Stimulated activated CD4-positive, alpha-beta T cell treated with anti-CD3 and anti-CD28 coated beads, TNF-alpha, amount 100 ng/mL, for 24 hours (primary cell): ENCODE results near the gene HDAC4.

Source experiments
- DNase-seq, 3 experiments: peaks; one replicate each; pipeline ENCODE4 v3.0.0-alpha.2; 2020; ENCODE audit warnings: low read depth in 3 of 3

HDAC4 gene

DNA sequence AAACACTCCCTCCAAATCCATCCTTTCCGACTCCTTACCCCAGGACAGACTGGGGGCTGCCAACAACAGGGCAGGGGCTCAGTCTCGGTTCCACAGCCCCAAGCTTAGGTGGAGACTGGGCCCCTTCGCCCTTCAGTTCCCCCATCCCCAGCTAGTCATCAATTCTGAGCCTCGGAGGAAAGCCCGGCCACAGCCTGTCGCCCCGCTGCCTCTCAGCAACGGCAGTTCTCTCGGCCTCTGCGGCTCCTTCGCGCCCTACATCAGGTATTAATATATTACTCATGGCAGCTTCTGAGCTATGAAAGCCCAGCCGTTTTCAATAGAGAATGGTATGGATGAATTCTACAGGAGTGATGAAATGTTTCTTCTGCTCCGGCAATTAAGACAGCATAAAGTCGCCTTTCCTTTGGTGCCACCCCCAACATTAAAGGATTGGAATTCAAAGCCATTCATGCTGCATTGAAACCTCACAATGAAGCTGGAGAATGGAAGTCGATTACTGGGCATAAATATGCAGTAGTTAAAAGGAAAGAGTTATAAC lies 2.8 kb downstream of the HDAC4 start:
- no peak for DNase-seq

DNA sequence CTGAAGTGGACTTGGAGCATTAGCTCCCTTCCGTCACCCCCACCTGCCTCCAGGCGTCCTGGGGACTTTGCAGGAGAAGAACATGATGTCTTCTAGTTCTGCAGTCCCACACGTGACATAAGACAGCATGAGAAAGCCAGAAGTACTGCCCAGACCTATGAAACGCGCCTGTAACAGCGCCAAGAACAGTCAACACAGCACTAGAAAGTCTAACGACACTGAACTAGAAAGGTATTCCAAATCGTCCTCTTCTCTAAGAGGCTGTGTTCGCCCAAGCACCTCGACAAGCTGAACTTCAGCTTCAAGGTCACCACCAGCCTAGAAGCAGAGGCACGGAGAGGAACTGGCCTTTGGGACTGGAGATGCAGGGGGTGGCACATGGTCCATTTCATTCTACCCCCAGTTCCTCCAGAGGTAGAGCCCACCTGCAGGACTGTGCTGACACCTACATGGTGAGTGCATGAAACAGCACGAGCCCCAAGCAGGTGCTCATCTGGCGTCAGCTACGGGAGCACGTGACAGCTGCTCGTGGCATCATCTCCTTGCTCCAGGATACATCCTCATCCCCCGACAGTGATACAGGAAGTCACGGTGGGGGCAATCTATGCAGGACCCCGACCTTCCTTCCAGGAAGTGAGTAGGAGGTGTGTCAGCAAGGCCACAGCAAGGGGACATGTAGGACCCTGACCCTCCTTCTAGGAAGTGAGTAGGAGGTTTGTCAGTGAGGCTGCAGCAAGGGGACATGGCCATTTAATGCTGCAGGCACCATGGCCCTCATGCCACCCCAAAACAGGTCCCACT lies 3.7 kb downstream of the HDAC4 start:
- DNase-seq: no peak

DNA sequence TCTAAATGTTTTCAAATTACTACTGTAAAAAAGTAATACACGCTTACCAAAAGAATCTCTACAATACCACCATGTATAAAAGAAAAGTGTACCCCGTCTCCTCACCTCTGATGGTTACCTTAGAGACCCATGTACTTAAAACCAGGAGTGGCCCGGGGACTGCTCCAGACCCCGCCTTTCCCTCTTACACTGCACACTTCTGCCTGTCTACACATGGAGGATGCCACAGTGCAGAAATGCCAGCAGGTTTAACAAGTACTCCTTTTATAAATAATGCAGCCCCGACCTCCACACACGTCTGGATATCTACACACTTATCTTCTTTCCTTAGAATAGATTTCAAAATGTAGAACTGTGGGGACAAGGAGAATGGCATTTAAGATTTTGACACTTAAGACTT lies 5.3 kb downstream of the HDAC4 start:
- no peak for DNase-seq

DNA sequence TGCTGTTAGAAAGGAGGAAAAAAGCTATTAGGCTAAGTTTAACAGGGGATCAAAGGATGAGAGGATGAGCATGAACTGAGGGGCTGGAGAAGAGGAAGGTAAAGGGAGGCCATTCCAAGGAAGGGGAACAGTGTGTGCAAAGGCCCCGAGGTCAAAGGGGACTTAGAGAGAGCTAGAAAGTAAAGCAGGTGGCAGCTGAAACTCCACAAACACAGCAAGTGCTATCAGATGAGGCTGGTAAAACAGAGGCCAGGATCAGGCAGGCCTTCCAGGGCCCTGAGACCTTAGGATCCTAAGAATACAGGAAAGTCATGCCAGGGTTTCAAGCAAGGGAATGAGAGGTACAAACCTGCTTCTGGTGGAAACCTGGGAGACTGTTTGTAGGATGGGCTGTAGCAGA lies 5.8 kb downstream of the HDAC4 start:
- DNase-seq: no peak

DNA sequence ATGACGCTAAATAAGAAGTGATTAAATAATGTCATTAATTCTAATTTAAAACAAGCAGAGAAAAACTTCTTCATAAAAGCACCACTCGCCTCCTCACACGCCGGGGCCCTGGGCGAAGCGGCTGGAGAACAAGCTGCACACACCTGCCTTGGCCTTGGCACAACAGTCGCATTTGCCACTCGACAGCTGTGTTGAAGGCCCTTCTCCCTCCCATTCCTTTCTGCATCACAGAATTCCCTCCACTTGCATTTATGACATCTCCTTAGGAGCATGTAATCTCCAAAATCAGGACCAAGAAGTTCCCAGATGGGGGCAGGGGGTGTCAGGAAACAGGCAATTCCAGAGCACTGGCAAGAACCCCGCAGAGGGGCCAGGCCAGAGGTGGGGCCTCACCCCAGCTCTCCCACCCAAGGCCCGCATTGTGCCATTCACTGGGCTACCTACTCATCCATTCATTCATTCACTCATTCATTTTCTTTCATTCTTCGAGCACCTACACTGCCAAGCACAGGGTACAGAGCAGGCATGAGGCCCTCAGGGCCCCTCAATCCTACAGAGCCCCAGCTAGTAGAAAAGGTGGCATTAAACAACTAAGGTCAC lies 6.4 kb downstream of the HDAC4 start:
- DNase-seq: no peak

DNA sequence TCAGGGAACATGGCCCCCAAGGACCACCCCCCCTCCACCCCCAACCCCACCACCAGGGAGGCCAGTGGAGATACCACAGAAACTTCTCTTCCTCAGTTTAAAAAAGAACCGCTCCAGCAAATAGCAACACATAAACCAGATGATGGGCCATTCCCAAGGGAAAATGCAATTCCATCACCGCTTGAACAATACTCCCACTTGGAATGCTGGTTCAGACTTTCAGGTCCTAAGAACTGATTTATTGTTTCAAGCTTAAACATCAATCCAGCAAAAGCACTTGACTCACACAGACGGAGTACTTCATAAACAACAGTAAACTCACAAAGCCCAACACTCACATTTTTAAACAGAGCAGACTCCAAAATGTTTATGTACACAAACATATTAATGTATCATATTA lies 6.9 kb downstream of the HDAC4 start:
- no peak for DNase-seq

DNA sequence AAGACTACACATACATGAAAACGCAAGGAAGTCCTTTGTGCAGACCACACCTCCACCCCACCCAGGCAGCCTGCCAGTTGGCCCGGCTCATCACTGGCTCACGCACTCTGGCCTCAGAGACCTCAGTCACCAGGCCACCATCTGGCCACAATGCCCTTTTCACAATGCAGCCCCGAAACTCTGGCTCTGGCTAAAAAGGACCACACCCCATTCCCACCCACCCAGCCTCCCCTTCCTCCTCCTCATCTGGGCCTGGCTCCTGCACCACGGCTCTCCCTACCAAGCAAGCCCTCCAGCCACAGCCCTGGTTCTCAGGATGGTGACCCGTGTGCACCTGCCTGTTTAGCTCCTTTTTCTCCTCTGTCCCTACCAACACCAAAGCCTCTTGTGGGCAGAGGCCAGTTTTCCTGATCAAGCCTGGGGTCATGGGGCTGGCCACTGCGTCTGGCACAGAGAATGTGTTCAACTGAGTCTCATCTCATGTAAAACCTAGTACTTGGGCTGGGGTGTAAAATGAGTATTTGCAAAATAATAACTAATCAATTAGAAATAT lies 7.4 kb downstream of the HDAC4 start:
- DNase-seq: no peak

DNA sequence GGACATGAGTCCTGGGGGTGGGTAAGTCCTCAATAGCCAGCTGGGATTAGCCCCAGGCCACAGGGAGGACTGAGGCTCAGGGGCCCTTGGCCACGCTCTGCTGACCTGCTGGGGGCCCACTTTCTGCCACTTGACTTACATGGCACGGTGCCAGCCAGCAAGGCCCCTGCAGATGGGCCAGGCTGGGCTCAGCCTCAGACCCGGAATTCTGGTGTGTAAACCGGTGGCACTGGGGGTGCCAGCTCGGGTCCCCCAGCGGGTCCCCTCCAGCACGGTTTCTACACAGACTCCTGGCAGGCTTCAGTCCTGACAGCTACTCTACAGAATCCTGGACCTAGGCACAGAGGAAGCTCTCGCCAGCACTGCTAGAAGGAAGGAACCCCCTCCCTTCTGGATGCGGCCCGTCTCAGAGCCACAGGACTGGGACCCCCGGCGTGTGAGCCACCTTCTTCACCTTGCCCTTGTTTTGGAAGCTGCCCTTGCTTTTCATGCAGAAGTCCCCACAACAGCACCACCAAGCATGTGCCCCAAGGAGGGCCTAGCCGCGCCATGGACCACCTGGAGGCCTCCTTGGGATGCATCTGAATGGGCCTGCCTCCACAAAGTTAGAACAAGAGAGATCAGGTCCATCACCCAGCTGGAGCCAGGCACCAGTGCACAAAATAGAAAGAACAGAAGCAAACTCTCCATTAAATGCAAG lies 8.0 kb downstream of the HDAC4 start:
- DNase-seq: no peak

DNA sequence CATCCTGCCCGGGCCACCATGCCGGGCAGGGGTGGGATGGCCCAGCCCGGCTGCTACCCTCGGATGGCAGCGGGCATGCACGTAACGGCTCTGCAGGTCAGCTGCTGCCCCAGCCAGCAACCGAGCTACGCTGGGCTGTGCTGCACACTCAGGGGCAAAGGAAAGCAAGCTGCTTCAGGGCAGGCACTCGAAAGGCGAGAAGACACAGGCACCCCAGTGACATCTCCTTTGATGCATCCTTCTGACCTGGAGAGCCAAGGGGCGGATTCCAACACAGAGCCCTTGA lies 8.8 kb downstream of the HDAC4 start:
- no peak for DNase-seq

DNA sequence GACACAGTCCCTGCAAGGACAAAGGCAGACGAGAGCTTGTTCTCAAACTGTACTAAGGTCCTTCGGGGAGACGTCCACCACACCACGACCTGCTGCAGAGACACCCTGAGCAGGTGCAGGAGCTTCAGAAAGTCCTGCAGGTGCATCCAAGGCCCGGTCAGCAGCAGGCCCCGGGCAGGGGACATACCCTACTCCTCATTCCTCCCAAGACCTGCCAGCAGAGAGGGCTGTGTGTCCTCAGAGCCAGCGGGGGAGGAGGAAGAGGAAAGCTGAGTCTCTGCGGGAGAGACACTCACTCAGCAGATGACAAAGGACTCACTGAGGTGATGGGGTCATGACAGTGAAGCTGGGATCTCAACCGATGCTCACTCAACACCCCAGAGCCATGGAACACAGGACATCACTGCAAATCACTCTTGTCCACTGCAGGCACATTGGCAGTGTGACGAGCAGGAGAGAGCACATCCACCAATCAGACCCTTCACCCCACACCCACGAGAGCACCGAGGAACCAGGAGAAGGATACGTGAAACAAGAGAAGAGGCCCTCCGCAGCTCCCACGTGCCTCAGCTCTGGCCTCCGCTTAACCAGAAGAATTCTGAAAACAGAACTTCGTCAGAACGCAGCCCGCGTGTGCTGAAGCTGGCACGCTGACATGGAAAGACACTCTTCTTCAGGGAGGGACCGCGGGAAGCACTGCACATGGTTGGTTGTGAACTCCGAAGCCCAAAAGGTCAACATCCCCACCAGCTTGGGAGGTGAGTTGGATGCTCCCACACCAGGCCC lies 9.3 kb downstream of the HDAC4 start:
- DNase-seq: no peak

DNA sequence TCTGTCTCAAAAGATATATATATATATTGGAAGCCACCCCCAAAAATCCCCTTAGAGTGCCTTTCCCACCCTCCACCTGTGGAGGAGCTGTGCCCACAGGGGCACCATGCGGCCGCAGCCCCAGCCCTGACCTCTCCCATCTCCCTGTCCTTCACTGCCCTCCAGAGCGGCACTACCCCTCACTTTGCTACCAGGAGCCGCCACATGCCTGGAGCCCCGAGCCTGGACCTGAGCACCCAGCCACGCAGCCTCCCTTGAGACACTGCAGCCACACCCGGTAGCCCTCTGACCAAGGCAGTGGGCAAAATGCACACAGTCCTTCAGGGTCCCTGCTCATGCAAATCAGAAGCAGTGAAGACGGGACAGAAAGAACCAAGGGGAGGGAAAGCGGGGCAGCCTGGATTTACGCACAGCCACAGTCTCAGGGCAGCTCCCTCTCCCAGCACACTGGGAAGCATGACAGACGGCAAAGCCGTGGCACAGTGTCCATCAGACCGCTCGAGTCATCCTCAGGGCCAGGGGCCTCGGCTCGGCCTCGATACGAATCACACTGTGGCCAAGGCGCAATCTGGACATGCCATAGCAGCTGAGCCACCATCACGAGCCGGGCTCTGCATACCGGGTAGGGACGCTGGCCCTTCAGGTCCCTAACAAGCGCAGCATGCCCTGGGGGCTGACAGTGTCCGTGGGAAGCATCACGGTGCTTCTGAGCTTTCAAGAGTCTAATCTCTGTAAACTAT lies 10.1 kb downstream of the HDAC4 start:
- no peak for DNase-seq

DNA sequence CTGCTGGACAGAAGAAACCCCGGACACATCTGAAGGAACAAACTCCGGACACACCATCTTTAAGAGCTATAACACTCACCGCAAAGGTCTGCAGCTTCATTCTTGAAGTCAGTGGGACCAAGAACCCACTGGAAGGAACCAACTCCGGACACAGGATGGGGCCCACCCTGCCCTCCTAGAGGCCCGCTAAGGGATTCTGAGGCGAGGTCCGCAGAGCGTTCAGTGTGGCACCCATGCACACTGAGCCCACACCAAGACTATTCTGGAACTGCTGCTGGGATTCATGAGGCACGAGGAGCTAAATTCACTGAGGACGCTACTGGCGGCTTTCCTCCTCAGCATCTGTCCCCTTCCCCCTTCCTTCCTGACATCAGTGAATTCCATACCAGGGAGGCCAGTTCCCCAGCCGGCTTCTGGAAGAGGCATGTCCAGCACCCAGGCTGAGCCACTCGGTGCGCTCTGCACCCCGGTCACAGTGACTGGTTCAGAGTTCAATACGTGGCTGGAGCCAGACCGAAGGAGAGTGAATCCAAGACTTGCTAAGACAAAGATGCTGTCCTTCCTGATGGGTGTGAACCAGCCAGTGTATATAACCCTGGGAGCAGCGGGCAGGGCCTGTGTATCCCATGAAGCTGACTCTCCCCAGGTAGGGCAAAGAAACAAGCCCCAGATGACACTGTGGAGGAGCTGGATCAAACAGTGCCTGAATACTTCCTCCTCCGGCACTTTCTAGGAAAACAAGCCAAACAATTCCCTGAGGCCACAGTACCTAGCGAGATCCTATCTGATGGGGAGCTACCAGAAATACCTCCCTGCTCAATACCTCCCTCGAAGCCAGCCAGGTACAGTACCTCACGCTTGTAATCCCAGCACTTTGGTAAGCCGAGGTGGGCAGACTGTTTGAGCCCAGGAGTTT lies 11.1 kb downstream of the HDAC4 start:
- no peak for DNase-seq

DNA sequence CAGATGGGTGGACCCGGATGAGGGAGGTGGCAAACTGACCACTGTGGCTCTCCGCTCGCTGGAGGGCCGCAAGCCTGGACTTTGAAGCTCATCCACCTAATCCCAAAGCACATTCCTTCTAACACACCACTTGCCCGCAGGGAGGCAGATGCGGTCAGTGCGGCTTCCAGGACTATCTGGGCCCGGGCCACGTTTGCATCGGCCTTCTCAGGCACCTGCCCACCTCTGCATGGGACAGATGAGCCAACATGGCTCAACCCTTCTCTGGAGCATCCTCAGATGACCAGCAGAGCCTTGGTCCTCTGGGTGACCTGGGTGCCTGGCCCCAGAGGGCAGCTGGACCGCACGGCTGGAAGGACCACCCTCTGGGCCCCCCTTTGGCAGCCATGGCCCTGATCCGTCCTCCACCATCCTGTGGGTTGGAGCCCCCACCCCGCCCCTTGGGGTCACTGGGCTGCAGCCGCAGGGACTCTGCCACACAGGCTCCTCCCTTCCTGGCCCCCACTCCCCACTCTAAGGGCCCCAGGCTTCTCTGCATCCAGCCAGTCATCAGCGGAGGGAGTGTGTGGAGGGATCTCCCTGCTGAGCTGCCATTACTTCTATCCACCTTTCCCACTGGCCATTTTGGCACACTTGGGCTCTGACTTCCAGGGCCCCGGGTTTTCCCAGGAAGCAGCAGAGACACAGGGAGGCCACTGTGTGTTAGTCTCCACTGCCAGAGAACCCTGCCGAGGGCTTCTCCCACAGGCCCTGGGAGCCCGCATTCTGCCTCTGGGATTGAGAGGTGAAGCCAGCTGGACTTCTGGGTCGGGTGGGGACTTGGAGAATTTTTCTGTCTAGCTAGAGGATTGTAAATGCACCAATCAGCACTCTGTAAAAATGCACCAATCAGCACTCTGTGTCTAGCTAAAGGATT lies 12.3 kb downstream of the HDAC4 start:
- DNase-seq: no peak

DNA sequence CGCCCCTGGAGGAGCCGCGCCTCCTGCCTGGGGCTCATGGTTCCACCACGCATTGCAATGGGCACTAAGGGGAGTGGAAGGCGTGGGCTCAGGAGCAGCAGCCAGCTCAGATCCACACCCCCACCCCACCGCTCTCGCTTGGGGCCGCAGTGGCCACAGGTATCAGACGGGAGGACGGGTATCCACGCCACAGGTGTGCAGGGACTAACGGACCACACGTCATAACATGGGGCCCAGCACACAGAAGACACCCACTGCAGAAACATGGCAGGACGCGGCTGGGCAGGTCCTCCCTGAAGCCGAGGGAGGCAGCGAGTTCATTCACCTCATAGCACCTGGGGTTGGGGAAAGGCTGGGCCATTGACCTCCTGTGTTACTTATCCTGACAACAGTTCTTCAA lies 13.0 kb downstream of the HDAC4 start:
- no peak for DNase-seq

DNA sequence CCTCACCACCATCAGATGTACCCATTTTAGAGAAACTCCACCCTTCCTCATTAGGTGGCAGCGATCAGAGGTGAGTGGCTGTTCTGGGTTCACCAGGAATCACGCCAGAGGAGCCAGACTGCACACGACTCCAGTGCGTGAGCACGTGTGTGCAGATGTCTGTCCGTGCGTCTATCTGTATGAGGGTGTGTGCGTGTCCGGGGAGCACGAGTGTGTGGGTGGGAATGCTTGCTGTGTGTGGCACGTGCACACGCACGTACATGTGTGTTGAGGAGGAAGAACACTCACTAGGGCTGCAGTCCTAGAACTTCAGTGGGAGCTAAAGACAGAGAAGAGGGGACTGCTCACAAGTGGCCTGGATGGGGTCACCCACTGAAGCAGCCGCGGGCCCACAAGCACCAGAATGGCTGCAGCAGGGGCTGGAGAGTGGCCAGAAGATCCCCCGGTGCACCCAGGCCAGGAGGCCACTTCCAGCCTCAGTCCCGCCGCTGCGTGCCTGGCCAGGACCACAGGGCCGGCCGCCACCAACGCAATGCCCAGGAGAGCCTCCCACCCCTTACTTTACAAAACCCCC lies 13.9 kb downstream of the HDAC4 start:
- DNase-seq: no peak

DNA sequence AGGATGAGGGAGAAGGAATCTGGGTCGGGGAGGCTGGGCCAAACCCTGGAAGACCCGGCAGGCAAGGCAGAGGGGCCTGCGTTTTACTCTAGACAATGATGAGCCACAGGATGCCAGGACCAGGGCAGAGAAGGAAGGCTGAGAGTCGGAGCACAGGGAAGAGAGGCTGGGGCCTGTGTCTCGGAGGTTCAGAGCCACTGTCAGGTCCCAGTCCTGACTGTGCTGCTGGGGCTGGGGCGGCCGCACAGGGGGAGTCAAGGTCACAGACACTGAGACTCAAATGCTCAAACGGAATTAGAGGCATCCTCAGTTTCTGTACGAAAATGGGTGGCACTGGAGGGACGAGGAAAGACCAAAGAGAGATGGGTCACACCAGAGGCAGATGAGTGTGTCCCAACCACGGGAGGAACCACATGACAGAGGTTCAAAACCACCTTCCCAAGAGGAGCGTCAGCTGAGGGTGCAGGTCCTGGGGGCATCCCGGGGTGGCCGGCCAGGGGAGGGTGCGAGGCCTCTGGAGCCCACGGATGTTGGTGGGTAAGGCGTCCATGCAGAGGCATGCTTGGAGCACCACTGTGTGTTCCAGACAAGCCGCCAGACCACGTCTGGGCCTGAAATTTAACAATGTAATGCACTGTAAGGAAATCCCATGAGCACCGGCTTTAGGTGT lies 14.7 kb downstream of the HDAC4 start:
- no peak for DNase-seq

DNA sequence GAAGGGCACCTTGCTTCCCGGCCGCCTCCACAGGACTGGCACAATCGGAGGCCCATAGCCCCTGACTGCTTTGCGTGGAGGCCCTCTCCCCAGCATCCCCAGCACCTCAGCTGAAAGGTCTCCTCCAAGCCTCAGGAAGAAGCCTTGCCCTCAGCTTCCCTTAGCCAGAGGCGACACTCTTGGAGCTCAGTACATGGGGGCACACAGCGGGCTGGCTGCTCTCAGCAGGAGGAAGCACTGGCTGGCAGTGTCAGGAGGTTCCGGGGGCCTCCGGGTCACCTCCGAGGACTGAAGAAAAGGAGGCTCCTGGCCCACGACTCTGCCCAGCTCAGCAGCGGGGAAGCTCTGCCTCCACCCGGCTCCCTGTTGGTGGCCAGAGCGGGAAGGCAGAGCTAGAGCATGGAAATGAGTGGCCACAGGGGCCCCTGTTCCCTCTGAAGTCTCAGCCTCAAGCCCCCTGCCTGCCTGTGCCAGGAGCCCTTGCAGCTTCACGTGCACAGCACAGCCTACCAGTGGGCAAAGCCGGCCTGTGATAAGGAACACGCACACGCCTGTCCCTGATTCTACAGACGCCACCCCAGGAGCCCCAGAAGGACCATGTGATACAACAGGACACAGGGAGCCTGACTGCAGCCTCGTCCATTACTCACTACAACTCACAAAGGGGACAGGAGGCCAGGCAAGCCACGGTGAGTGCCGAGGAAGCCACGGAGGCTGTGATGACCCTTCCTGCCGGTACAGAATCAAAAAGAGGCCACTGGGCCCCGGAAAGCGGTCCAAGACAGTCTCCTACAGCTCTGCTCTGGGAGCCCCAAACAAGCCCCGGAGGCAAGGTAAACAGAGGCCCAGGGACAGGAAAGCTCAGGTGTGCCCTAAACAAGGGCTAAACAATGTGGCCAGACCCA lies 15.5 kb downstream of the HDAC4 start:
- no peak for DNase-seq
